ENCODE measurements around the gene HNRNPLL.

Gene HNRNPLL

DNA sequence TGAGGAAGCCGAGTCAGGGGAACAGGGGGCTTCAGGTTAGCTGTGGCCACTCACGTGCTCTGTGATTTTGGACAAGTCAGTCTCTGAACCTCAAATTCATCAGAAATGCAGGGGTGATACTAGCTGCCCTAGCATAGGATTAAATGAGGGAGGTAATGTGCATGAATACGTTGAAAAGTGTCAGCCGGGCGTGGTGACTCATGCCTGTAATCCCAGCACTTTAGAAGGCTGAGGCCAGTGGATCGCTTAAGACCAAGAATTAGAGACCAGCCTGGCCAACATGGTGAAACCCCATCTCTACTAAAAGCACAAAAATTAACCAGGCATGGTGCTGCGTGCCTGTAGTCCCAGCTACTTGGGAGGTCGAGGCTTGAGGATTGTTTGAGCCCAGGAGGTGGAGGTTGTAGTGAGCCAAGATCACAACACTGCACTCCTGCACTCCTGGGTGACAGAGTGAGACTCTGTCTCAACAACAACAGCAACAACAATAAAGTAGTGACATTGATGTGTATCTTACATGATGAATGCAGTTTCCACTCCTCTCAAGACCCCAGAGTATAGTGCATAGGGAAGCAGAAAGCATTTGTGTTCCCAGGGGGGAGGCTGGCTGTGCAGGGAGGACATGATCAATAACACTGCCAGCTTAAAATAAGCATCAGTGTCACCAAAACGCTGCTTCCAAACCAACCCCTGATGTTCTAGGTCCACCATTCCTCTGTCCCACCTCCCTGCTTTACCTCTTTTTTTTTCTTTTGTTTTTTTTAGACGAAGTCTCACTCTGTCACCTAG lies 68.8 kb downstream of the HNRNPLL start:
- no peak overlapping the region for H3K4me3 ChIP-seq (ENCODE audit: low read depth, low read length)
- DNase-seq (ENCODE audit: low read depth): no peak

DNA sequence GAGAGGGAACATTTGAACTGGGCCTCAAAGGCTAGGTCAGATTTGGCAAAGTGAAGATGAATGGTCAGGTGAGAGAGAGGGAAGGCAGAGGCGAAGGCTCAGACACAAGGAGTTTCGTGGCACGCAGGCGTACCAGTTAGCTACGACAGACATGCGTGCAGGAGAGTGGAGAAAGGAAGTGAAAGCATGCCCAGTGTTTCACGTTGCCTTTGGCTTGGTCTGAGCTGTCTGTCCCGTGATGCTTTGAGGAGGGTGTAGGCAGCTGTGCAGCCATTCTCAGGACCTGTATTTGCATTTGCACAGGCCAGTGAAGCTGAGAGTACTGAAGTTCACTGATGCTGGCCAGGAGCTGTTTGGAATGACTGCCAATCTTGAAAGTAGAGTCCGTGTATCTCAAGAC lies 69.5 kb downstream of the HNRNPLL start:
- TF ChIP-seq, protein P1, sequence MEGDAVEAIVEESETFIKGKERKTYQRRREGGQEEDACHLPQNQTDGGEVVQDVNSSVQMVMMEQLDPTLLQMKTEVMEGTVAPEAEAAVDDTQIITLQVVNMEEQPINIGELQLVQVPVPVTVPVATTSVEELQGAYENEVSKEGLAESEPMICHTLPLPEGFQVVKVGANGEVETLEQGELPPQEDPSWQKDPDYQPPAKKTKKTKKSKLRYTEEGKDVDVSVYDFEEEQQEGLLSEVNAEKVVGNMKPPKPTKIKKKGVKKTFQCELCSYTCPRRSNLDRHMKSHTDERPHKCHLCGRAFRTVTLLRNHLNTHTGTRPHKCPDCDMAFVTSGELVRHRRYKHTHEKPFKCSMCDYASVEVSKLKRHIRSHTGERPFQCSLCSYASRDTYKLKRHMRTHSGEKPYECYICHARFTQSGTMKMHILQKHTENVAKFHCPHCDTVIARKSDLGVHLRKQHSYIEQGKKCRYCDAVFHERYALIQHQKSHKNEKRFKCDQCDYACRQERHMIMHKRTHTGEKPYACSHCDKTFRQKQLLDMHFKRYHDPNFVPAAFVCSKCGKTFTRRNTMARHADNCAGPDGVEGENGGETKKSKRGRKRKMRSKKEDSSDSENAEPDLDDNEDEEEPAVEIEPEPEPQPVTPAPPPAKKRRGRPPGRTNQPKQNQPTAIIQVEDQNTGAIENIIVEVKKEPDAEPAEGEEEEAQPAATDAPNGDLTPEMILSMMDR (IDR thresholded peaks at IDR 0.05; ENCODE audit: control insufficient read depth, extremely low read depth, insufficient read depth): no peak
- H3K4me3 ChIP-seq (ENCODE audit: low read depth, low read length): no peak overlapping the region
- no peak for DNase-seq (ENCODE audit: low read depth)

More for the DNA sequence above, 68.8 kb downstream of the HNRNPLL start:
- TF ChIP-seq, protein P1 (IDR thresholded peaks at IDR 0.05; ENCODE audit: control insufficient read depth, extremely low read depth, insufficient read depth): no peak

DNA sequence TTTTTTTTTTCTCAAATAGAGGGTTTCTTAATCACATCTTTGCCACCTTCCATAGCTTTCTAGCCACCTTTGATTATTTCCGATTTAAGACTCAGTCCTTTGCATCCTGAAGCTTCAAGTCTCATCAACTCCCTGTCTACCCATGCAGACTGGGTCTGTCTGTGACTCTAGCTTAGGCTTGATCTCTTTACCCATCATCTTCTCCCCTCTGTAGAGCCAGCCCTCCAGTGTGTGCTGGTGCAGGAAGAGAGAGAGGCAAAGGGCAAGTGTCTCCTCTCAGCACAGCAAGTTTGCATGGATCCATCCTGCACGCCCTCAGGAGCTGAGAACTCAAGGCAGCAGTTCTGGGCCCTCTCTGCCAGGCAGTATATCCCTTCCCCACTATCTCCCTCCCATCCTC lies 70.4 kb downstream of the HNRNPLL start:
- DNase-seq (ENCODE audit: low read depth): no peak
- TF ChIP-seq, protein P1 (IDR thresholded peaks at IDR 0.05; ENCODE audit: control insufficient read depth, extremely low read depth, insufficient read depth): no peak

DNA sequence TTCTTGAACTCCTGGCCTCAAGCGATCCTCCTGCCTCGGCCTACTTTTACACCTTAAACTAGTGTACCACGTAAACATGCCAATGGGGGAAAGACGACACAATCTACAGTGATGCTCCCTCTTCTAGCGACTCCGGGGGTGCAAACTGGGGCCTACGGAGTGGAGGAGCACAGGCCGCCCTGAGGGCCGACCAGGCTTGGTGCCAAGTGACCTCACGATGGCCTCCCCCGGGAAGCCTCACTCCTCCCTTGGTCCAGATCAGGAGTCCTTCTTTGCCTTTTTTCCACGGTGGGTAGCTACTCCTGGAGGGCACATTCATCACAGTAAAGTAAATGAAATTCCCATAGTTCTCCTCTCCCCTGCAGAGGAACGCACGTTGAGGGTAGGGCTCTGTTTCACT lies 73.5 kb downstream of the HNRNPLL start:
- no peak overlapping the region for H3K4me3 ChIP-seq (ENCODE audit: low read depth, low read length)
- TF ChIP-seq, protein P1 (IDR thresholded peaks at IDR 0.05; ENCODE audit: control insufficient read depth, extremely low read depth, insufficient read depth): no peak
- no peak for DNase-seq (ENCODE audit: low read depth)

More for the DNA sequence above, 70.4 kb downstream of the HNRNPLL start:
- H3K4me3 ChIP-seq (ENCODE audit: low read depth, low read length): no peak overlapping the region

DNA sequence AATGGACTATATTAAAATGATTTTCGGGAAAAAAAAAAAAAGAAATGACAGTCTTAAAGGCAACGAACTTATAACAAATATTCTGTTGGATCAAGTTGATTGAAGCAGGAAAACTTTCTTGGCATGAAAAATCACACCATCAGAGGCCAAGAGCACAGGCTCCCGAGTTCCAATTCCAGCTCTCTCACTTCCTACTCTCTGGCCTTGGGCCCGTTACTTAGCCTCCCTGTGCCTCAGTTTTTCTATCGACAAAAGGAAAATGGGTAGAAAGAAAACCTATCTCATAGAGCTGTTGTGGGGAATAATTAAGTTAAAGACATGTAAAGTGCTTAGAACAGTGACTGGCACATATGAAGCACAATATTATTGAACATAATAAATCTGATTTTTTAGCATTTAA lies 74.2 kb downstream of the HNRNPLL start:
- TF ChIP-seq, protein P1 (IDR thresholded peaks at IDR 0.05; ENCODE audit: control insufficient read depth, extremely low read depth, insufficient read depth): no peak
- no peak overlapping the region for H3K4me3 ChIP-seq (ENCODE audit: low read depth, low read length)
- DNase-seq (ENCODE audit: low read depth): no peak

DNA sequence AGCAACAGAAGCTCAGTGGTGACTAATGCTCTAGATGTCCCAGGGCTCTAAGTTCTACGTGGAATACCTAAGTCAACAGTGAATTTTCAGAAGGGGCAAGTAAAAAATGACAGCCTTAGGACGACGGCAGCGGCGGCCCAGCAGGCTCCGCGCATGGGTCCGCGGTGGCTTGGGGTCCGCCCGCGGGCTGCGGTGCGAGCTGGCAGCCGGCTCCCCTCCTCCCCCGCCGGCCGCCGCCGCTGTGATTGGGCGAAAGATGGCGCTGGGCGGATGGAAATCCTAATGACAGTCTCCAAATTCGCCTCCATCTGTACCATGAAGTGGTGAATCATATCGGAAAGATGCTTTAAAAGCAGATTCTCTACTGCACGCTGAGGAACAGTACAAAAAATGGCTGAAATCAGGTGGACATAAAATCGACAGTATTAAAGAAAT lies 74.7 kb downstream of the HNRNPLL start:
- TF ChIP-seq, protein P1 (IDR thresholded peaks at IDR 0.05; ENCODE audit: control insufficient read depth, extremely low read depth, insufficient read depth): no peak
- no peak for DNase-seq (ENCODE audit: low read depth)
- no peak overlapping the region for H3K4me3 ChIP-seq (ENCODE audit: low read depth, low read length)
